ENCODE results near the gene SLC13A1. TPM values are rescaled to one million over a fixed set of nuclear protein-coding genes. Genes with fewer than 3 reads are reported as not detected.

Gene SLC13A1
- total and polyA plus RNA-seq, 10 of the 15 experiments (the other 5 are each of a cell fraction or from before 2014, with no cell fraction given), result 0.10 TPM; not detected in 9

GRCh38 chr7:123216825-123217224 is 17.1 kb upstream of the SLC13A1 start:
- Histone ChIP-seq H3K36me3 (ENCODE audit: control insufficient read depth in 2 of 2, insufficient read depth in 2 of 2, low read length in 1 of 2) (no peaks in the 10 kb centered on the region), H2AFZ (ENCODE audit: control insufficient read depth, low read depth, low read length) (no peak overlapping the region), H3K27ac (ENCODE audit: control insufficient read depth, insufficient read depth) (no peak overlapping the region), H3K4me1 (ENCODE audit: control insufficient read depth, insufficient read depth, low read length) (no peaks in the 10 kb centered on the region), H3K27me3 (replicated peaks in 1 of 2; ENCODE audit: control insufficient read depth in 2 of 2, insufficient read depth in 2 of 2, low read length in 1 of 2) (no peaks in the 10 kb centered on the region), H3K79me2 (ENCODE audit: control insufficient read depth, insufficient read depth, low read length) (no peaks in the 10 kb centered on the region), H3K9me3 (replicated peaks; ENCODE audit: control insufficient read depth, insufficient read depth, low read length) (no peaks in the 10 kb centered on the region; the same call in 1 of the 3 replicates), H4K20me1 (ENCODE audit: control insufficient read depth, insufficient read depth) (no peaks in the 10 kb centered on the region), H3K4me2 (ENCODE audit: control insufficient read depth, insufficient read depth) (no peak overlapping the region), H3K4me3 (no peak overlapping the region), H3K9ac (ENCODE audit: control insufficient read depth, insufficient read depth, low read length) (no peak overlapping the region)
- CTCF ChIA-PET, result interaction anchor here (0.6 to 1.7 kb wide), 3 partner anchors 9 to 258 kb away, joined by 4 to 8 read pairs (median 4); no protein-coding TSS in a partner anchor
- no peak for TF ChIP-seq CEBPZ (IDR thresholded peaks at IDR 0.05; ENCODE audit: low read depth, low read length)
- no peak for DNase-seq (ENCODE audit: low read depth, low spot score)
- 92% methylated on average over 1 of the region's 1 CpG for WGBS (ENCODE audit: insufficient coverage, insufficient replicate concordance, low lambda C conversion rate, missing lambda C conversion rate)
- ATAC-seq, result no peak
- POLR2A ChIA-PET, result no interaction called here
- no TSS peak for BruUV-seq (replicated peaks)
- no peak for FAIRE-seq
- in situ Hi-C loops (cut with MboI) (no loop called here), intact Hi-C loops (cut with micrococcal nuclease; ENCODE audit: unreplicated experiment) (no loop called here)
- RAD21 ChIA-PET (ENCODE audit: unreplicated experiment), result interaction anchor here (0.7 to 1.7 kb wide), 2 partner anchors 37 to 62 kb away, joined by 3 to 4 read pairs; no protein-coding TSS in a partner anchor
- SMC1A ChIA-PET (ENCODE audit: uncharacterized antibody, unreplicated experiment), result interaction anchor here (1.9 kb wide), 1 partner anchor 57 kb away, joined by 6 read pairs; no protein-coding TSS in a partner anchor

- TF ChIP-seq CBX3 (IDR thresholded peaks at IDR 0.05; ENCODE audit: borderline replicate concordance, low read depth) (no peak), RFX5 (IDR thresholded peaks at IDR 0.05; ENCODE audit: low read depth, low read length) (no peak), CBX5 (IDR thresholded peaks at IDR 0.05; ENCODE audit: low read depth) (no peak), SRF (IDR thresholded peaks at IDR 0.05; ENCODE audit: low read depth in 2 of 2, low read length in 2 of 2) (no peak), ZZZ3 (IDR thresholded peaks at IDR 0.05; ENCODE audit: control insufficient read depth, insufficient read length, low read depth) (no peak), CHD2 (IDR thresholded peaks at IDR 0.05; ENCODE audit: borderline replicate concordance, low read depth, low read length) (no peak)
- H3K9me3 ChIP-seq (replicated peaks; ENCODE audit: control insufficient read depth, insufficient read depth, low read length), result no peaks in the 10 kb centered on the region; the same call in 1 of the 3 replicates
- ChIA-PET POLR2A (no interaction called here), RAD21 (ENCODE audit: unreplicated experiment) (no interaction called here), SMC1A (ENCODE audit: uncharacterized antibody, unreplicated experiment) (interaction anchor here (1.9 kb wide), 1 partner anchor 55 kb away, joined by 6 read pairs; no protein-coding TSS in a partner anchor), CTCF (no interaction called here)
- H3K27me3 ChIP-seq (replicated peaks in 1 of 2; ENCODE audit: control insufficient read depth in 2 of 2, insufficient read depth in 2 of 2, low read length in 1 of 2), result no peaks in the 10 kb centered on the region
- no peak overlapping the region for H3K4me2 ChIP-seq (ENCODE audit: control insufficient read depth, insufficient read depth)
- no peak for DNase-seq (ENCODE audit: low read depth, low spot score)
- ATAC-seq, result no peak
- H4K20me1 ChIP-seq (ENCODE audit: control insufficient read depth, insufficient read depth), result no peaks in the 10 kb centered on the region
- H3K27ac ChIP-seq (ENCODE audit: control insufficient read depth, insufficient read depth), result no peak overlapping the region
- H3K79me2 ChIP-seq (ENCODE audit: control insufficient read depth, insufficient read depth, low read length), result no peaks in the 10 kb centered on the region
- BruUV-seq (replicated peaks), result no TSS peak
- H3K9ac ChIP-seq (ENCODE audit: control insufficient read depth, insufficient read depth, low read length), result no peak overlapping the region
- no peaks in the 10 kb centered on the region for H3K36me3 ChIP-seq (ENCODE audit: control insufficient read depth in 2 of 2, insufficient read depth in 2 of 2, low read length in 1 of 2)
- FAIRE-seq, result no peak
- no peak overlapping the region for H3K4me3 ChIP-seq
- WGBS (ENCODE audit: insufficient coverage, insufficient replicate concordance, low lambda C conversion rate, missing lambda C conversion rate), result 27% methylated on average over 4 of the region's 4 CpGs
- no peaks in the 10 kb centered on the region for H3K4me1 ChIP-seq (ENCODE audit: control insufficient read depth, insufficient read depth, low read length)
- in situ Hi-C loops (cut with MboI) (no loop called here), intact Hi-C loops (cut with micrococcal nuclease; ENCODE audit: unreplicated experiment) (no loop called here)
- no peak overlapping the region for H2AFZ ChIP-seq (ENCODE audit: control insufficient read depth, low read depth, low read length)
Measured at GRCh38 chr7:123215350-123215749, 15.6 kb upstream of the SLC13A1 start.

Measured in GM12878 (cell line).